Measurements from ENCODE around the gene UBE2U.

The UBE2U gene

DNA sequence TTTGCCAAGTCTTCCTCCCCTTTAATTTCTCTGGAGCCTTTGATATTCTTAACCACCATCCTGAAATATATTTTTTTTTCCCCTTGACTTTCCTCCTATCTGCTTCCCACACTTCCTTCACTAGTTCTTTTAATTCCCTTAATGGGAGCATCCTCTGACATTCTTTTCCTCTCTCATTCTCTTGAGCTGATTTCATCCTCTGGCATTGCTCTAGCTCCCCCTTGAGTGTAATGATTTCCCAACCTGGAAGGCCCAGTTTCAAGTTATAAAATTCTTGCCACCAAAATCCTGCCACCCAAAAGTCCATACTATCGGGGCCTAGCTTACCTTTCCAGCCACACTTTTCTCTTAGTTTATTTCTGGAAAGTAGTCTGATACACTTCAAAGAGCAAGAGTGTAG, 39.5 kb upstream of the UBE2U start:
- TF ChIP-seq, protein P1, sequence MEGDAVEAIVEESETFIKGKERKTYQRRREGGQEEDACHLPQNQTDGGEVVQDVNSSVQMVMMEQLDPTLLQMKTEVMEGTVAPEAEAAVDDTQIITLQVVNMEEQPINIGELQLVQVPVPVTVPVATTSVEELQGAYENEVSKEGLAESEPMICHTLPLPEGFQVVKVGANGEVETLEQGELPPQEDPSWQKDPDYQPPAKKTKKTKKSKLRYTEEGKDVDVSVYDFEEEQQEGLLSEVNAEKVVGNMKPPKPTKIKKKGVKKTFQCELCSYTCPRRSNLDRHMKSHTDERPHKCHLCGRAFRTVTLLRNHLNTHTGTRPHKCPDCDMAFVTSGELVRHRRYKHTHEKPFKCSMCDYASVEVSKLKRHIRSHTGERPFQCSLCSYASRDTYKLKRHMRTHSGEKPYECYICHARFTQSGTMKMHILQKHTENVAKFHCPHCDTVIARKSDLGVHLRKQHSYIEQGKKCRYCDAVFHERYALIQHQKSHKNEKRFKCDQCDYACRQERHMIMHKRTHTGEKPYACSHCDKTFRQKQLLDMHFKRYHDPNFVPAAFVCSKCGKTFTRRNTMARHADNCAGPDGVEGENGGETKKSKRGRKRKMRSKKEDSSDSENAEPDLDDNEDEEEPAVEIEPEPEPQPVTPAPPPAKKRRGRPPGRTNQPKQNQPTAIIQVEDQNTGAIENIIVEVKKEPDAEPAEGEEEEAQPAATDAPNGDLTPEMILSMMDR (IDR thresholded peaks at IDR 0.05; ENCODE audit: borderline replicate concordance, control extremely low read depth, extremely low read depth, insufficient read depth, missing control alignments), result no peak
- in situ Hi-C loops (cut with MboI; ENCODE audit: low sequenced_read_pairs, unreplicated experiment), result no loop called here
- DNase-seq (ENCODE audit: low spot score), result no peak

DNA sequence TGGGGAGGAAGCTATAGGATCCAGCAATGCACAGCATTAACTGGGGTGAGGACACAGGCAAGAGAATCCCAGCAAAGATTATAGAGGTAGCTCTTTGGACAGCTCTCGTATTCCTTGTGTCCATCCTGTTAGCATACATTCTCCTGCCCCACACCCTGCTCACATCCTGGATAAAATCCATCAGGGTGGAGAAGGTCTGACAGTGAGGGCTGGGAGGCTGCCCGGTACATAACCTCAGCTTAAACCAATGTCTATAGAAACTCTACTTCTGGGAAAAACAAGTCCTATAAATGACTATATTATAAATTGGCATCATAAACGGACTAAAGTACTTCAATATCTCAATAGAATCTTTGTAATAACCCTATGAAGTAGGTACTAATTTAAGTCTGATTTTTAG, 36.8 kb upstream of the UBE2U start:
- TF ChIP-seq, protein P1 (IDR thresholded peaks at IDR 0.05; ENCODE audit: borderline replicate concordance, control extremely low read depth, extremely low read depth, insufficient read depth, missing control alignments), result no peak
- no peak for DNase-seq (ENCODE audit: low spot score)
- in situ Hi-C loops (cut with MboI; ENCODE audit: low sequenced_read_pairs, unreplicated experiment), result no loop called here

DNA sequence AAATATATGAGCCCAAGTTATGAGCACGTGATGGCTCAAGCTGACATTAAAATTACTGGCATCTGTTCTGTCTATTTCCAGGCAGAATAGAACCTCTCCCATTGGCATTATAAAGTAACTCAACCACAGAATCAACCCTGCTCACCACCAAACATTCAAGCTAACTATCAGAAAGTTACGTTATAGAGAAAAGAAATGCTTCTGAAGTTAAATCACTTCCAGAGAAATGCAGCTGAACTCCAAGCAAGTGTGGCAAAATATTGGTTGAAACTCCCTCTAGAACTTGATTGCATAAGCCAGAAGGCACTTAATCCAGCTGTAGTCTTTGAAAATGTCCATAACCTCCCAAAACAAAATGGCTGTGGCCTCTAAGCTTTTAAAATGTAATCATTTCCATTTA, 36.2 kb upstream of the UBE2U start:
- in situ Hi-C loops (cut with MboI; ENCODE audit: low sequenced_read_pairs, unreplicated experiment), result no loop called here
- TF ChIP-seq, protein P1 (IDR thresholded peaks at IDR 0.05; ENCODE audit: borderline replicate concordance, control extremely low read depth, extremely low read depth, insufficient read depth, missing control alignments), result no peak
- DNase-seq (ENCODE audit: low spot score), result no peak

DNA sequence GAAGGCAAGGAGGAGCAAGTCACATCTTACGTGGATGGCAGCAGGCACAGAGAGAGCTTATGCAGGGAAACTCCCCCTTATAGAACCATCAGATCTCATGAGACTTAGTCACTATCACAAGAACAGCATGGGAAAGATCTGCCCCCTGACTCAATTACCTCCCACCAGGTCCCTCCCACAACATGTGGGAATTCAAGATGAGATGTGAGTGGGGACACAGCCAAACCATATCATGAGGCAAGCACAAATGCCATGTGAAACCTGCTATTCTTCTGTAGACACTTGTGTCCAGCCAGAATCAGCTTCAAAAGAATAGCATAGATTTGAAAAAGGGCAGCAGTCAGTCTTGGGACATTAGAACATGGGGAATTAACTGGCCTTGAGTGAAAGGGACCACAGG, 32.2 kb upstream of the UBE2U start:
- DNase-seq (ENCODE audit: low spot score), result no peak
- in situ Hi-C loops (cut with MboI; ENCODE audit: low sequenced_read_pairs, unreplicated experiment), result no loop called here
- TF ChIP-seq, protein P1 (IDR thresholded peaks at IDR 0.05; ENCODE audit: borderline replicate concordance, control extremely low read depth, extremely low read depth, insufficient read depth, missing control alignments), result no peak

DNA sequence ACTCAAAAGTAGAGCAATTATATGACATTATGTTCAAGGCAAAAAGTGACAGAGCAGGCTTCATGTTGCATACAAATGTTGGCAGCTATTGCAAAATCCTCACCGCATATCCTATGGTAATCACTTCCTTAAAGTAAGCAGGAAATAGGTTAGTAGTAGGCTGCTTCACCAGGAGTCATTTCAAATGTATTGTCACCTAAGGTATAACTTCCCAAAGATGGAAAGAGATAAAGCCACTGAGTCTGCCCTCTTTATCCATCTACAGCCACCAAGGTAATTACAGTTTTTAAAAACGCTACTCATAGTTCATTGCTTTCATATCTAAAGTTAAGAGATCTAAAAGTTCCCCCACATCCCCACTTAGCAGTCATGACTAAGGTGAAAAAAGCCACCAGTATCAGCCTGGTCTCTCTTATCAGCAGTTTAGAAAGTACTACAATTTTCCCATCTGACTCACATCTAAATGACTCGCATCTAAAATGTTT, 31.6 kb upstream of the UBE2U start:
- TF ChIP-seq, protein P1 (IDR thresholded peaks at IDR 0.05; ENCODE audit: borderline replicate concordance, control extremely low read depth, extremely low read depth, insufficient read depth, missing control alignments), result no peak
- in situ Hi-C loops (cut with MboI; ENCODE audit: low sequenced_read_pairs, unreplicated experiment), result no loop called here
- no peak for DNase-seq (ENCODE audit: low spot score)

DNA sequence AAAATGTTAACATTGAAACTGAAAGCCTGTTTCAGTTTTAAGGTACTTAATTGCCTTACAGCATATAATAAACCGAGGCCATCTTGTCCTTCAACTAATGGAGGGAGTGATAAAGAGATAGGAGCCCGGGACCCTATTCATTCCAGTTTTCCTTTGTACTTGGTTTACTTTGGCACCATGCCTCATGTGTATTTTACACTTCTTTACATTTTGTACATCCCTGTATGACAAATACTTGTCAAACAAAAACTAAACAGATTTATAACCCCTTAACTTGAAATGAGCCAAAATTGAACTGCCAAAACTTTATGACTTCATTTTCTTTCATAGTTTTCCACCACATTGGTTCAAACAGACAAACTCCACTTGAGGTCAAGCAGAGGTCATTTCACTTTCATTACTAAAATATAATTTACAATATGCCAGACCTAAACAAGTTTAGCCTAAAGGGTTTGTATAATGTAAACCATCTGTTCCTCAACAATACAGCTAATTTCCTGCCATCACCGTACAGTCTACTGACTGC, 30.9 kb upstream of the UBE2U start:
- TF ChIP-seq, protein P1 (IDR thresholded peaks at IDR 0.05; ENCODE audit: borderline replicate concordance, control extremely low read depth, extremely low read depth, insufficient read depth, missing control alignments), result no peak
- in situ Hi-C loops (cut with MboI; ENCODE audit: low sequenced_read_pairs, unreplicated experiment), result no loop called here
- DNase-seq (ENCODE audit: low spot score), result no peak
